ENCODE data around the gene XPNPEP2.
A peak's percentile ranks its signal among the peaks of the same experiment; 100 is the strongest.

Gene XPNPEP2

GRCh38 chrX:129748305-129748704 is 9.5 kb downstream of the XPNPEP2 start:
- no peak for DNase-seq (ENCODE audit: low read depth in 2 of 2)

- no peak for DNase-seq (ENCODE audit: low read depth in 2 of 2)
These were observed 10.3 kb downstream of the XPNPEP2 start for GRCh38 chrX:129749069-129749468.

GRCh38 chrX:129750971-129751370 is 12.2 kb downstream of the XPNPEP2 start:
- no peak for DNase-seq (ENCODE audit: low read depth in 2 of 2)

GRCh38 chrX:129754056-129755024 is 15.6 kb downstream of the XPNPEP2 start:
- no peak for DNase-seq (ENCODE audit: low read depth in 2 of 2)

GRCh38 chrX:129755779-129756650 is 17.2 kb downstream of the XPNPEP2 start:
- DNase-seq (ENCODE audit: low read depth in 2 of 2), result no peak

DNA sequence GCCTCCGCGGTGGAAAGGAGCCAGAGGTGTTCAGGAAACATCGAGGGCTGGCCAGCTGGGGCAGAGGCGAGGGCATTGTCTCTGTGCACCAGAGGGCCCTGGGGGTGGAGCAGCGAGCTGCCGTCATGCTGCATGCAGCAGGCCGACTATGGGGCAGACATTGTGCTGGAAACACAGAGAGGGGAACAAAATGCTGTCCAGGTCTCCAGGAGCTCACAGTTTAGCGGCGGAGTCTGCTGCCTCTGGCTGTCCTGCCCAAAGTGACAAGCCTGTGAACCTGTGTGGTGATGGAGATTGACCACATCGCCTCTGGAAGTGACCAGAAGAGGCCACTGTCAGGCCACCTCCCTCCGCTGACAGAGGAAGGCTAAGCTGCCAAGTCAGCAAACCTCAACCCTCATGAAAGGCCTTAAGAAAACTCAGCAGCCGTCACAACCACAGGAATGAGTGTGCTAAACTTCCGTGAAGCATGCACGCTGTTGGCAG is 20.8 kb downstream of the XPNPEP2 start:
- no peak for DNase-seq (ENCODE audit: low read depth in 2 of 2)

GRCh38 chrX:129760155-129760554 is 21.4 kb downstream of the XPNPEP2 start:
- no peak for DNase-seq (ENCODE audit: low read depth in 2 of 2)

- DNase-seq (ENCODE audit: low read depth in 2 of 2), result no peak
These were observed 22.2 kb downstream of the XPNPEP2 start for GRCh38 chrX:129760981-129761380.

- no peak for DNase-seq (ENCODE audit: low read depth in 2 of 2)
These were observed 22.8 kb downstream of the XPNPEP2 start for GRCh38 chrX:129761596-129761995.

- DNase-seq (ENCODE audit: low read depth in 2 of 2), result no peak
These were observed 23.7 kb downstream of the XPNPEP2 start for GRCh38 chrX:129762448-129762847.

GRCh38 chrX:129763666-129764065 is 24.9 kb downstream of the XPNPEP2 start:
- no peak for DNase-seq (ENCODE audit: low read depth in 2 of 2)

DNA sequence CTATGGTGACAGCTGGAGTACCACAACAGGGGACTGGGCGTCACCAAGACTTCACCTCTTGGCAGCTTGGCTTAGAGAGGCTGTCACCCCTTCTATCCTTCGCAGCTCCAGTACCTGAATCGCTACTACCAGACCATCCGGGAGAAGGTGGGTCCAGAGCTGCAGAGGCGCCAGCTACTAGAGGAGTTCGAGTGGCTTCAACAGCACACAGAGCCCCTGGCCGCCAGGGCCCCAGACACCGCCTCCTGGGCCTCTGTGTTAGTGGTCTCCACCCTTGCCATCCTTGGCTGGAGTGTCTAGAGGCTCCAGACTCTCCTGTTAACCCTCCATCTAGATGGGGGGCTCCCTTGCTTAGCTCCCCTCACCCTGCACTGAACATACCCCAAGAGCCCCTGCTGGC is 29.4 kb downstream of the XPNPEP2 start:
- no peak for DNase-seq (ENCODE audit: low read depth in 2 of 2)

DNA sequence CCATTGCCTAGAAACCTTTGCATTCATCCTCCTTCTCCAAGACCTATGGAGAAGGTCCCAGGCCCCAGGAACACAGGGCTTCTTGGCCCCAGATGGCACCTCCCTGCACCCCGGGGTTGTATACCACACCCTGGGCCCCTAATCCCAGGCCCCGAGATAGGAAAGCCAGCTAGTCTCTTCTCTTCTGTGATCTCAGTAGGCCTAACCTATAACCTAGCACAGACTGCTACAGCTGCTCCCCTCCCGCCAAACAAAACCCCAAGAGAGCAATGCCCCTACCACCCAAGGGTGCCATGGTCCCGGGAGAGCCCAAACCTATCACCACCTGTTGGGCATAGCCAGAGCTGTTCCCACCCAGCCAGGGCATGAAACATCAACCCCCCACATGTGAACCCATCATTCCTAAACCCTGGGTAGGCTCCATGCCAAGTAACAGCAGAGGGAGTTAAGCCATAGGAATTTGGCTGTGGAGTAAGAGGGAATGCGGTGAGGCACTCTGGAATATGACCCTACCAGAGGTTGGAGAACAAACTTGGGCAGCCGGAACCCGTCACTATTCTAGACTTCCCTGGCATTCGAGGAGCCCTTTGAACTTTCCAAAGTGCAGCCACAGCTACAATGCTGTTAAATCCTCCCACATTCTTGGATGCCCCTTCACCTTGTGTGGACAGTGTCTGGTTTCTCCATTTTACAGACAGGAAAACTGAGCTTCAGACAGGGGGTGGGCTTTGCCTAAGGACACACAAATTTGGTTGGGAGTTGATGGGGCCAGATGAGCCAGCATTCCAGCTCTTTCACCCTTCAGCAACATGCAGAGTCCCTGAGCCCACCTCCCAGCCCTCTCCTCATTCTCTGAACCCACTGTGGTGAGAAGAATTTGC is 30.0 kb downstream of the XPNPEP2 start:
- DNase-seq (ENCODE audit: low read depth in 2 of 2), result no peak

DNA sequence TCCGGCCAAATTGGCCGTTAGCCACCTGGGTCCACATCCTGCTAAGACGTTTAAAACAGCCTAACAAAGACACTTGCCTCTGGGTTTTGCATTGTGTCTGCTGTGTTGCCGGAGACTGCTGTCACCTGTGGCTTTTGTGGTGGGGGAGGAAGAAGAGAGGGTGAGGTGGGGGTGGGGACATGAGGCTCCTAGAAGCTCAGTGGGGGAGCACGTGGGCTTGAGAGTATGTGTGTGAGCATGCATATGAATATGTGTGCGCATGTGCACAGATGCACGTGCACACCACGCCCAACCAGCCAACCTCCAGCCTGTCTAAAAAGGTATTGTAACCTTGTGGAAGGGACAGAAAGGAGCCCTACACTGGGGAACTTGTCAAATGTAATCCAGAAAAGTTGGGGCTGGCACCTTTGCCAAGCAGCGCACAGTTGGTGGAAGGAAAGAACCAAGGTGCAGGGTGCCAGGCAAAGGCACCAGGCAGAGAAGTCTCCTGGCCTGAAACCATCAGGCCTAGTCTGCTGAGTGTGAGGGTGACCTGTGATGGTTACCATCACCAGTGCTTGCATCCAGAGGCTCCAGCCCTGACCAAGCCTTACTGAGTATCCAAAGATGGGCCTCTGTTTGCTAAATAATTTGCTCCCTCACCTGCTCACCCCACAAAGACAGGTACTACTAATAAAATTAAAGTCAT is 30.8 kb downstream of the XPNPEP2 start:
- DNase-seq (ENCODE audit: low read depth in 2 of 2), result peak; percentile 41 to 67

- no peak for DNase-seq (ENCODE audit: low read depth in 2 of 2)
These were observed 32.7 kb downstream of the XPNPEP2 start for GRCh38 chrX:129771266-129771995.

- no peak for DNase-seq (ENCODE audit: low read depth in 2 of 2)
These were observed 34.1 kb downstream of the XPNPEP2 start for GRCh38 chrX:129772796-129773431.

DNA sequence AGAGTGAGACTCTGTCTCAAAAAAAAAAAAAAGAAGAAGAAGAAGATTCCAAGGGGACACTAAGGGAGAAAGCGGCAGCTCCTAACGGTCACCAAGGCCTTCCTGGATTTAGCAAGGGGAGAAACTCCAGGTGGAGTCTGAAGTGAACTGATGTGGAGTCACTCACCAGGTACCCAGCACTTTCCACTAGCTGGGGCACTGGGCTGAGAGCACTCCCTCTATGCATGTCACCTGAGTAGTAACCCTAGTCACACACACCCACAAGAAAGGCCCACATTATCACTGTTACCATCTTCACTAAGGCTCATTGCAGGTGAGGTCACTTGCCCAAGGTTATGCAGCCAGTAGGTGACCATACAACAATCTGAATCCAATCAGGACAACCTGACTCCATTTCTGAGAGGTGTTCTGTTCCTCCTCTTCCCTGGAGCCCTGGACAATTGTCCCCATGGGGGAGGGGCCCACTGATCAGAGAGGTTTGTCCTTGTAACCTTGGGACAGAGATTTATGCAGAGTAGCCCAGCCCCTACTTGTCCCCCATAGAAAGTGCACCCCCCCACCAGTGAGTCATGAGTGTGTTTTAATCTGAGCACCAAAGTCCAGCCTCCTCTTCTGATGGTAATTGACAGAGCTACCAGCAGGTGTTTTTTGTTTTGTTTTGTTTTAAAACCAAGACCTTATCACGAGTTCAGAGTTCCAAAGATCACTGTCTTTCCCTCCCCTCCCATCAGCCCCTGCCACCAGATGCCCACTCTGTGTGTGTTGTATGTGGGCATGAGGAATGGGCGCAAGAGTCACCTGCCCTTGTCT is 35.1 kb downstream of the XPNPEP2 start:
- no peak for DNase-seq (ENCODE audit: low read depth in 2 of 2)

GRCh38 chrX:129777218-129778030 is 38.6 kb downstream of the XPNPEP2 start:
- peak in 1 of 2 donors; percentile 45 for DNase-seq (ENCODE audit: low read depth in 2 of 2)
